NT2/D1 (cell line): Measurements from ENCODE around the gene IDS.
"Not testable (repeated sequence)": the region's sequence is repeated elsewhere in the genome, so short reads cannot be mapped to it uniquely, and the experiment has no call there.

Experiments used
- DNase-seq: peaks from one replicate; pipeline ENCODE4 v3.0.0-alpha.2; 2011; ENCODE audit warnings: low read depth, low spot score
- H3K27me3 ChIP-seq: 2 replicates; pipeline ENCODE4 v1.6.0; 2011; ENCODE audit warnings: mild to moderate bottlenecking; ENCODE audit not compliant: insufficient read length, insufficient read depth
- H3K36me3 ChIP-seq: 2 replicates; pipeline ENCODE4 v1.6.1; 2011; ENCODE audit warnings: mild to moderate bottlenecking, low read length, mixed read lengths; ENCODE audit not compliant: insufficient read depth, insufficient read length
- H3K4me1 ChIP-seq: 2 replicates; pipeline ENCODE4 v1.5.1; 2011; ENCODE audit not compliant: insufficient read depth, insufficient read length
- H3K4me3 ChIP-seq: 2 replicates; pipeline ENCODE4 v1.5.1; 2011; ENCODE audit warnings: low read depth; ENCODE audit not compliant: insufficient read length
- H3K9ac ChIP-seq: 2 replicates; pipeline ENCODE4 v1.6.0; 2011; ENCODE audit warnings: low read depth; ENCODE audit not compliant: insufficient read length
- H3K9me3 ChIP-seq: 2 replicates; pipeline ENCODE4 v1.5.1; 2011; ENCODE audit warnings: mild to moderate bottlenecking, low read length; ENCODE audit not compliant: insufficient read depth
- SUZ12 ChIP-seq: IDR thresholded peaks from 2 replicates; pipeline ENCODE4 v1.6.1; 2011; ENCODE audit not compliant: insufficient read length, insufficient read depth; ENCODE audit errors: extremely low read depth
- YY1 ChIP-seq: IDR thresholded peaks from 2 replicates; pipeline ENCODE4 v1.6.1; 2011; ENCODE audit not compliant: insufficient read length, insufficient read depth
- ZNF274 ChIP-seq: IDR thresholded peaks from 2 replicates; pipeline ENCODE4 v1.6.1; 2011; ENCODE audit warnings: mild to moderate bottlenecking, low read depth, low read length

IDS gene

DNA sequence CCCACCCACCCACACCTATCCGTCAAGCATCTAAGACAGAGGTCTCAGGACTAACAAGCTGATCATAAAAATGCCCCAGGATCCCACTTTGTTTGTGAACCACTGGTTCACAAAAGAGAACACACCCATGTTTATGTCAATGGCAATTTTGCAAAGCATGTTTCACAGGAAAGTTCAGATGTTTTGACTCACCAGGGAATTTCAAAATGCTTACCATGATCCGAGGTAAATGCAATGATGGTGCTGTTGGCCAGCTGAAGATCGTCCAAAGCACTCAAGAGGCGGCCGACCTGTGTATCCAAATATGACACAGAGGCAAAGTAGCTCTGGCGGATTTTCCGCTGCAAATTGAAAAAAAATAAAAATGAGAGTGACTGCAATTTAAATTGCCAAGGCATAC is 15.0 kb downstream of the IDS start:
- H3K9ac ChIP-seq = no peak overlapping the region
- no peaks in the 10 kb centered on the region for H3K27me3 ChIP-seq
- DNase-seq = no peak
- TF ChIP-seq SUZ12 (no peak), ZNF274 (no peak), YY1 (no peak)
- H3K4me3 ChIP-seq = no peak overlapping the region
- peaks cover 64% of the 10 kb centered on the region for H3K36me3 ChIP-seq
- no peaks in the 10 kb centered on the region for H3K4me1 ChIP-seq
- no peaks in the 10 kb centered on the region for H3K9me3 ChIP-seq

DNA sequence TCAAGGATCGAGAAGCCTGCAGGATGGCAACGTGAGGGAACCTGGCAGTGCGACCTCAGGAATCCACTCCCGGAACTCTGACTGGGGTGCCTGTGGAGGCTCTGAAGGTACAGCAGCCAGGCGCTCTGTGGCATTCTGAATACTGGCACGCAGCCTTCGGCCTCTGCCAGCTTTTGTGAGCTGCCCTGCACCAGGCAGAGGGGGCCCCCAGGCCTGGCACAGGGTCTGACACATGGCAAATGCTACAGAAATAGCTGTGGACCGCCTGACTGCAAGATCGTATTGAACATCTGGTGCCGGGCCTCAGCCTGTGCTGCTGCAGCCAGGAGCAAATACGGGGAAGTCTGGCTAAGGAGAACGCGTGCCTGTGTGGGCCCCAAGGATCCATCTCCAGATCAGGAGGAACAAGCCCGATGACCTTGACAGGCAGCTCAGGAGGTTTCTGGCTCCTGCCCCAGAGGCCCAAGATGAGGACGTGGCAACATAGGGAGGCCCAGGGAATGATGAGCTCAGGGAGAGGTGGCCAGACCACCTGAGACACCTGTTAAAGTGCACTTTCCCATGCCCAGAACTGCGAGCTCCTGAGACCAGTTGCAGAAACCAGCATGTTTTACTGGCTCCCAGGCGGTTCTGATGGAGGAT is 16.6 kb downstream of the IDS start:
- H3K4me1 ChIP-seq, H3K4me3 ChIP-seq, H3K9ac ChIP-seq, DNase-seq, H3K9me3 ChIP-seq, H3K27me3 ChIP-seq: not testable (repeated sequence)
- peaks cover 49% of the 10 kb centered on the region for H3K36me3 ChIP-seq

DNA sequence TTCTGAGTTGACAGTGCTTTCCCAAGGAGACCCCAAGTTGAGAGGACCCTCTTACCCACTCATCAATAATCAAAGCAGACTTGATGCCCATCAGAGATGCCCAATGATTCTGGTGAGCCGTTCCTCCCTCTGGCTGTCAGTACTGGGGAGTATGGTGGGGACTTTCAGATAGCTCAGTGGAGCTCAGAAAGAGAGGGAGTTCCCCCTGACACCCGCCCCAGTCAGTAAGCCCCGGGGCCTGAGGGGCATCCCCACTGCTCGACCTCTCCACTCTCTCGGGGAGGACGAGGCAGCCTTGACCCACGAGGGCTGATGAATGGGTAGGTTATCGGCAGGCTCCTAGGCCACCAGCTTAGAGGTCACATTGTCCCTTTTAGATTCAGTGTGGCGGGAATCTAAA is 17.1 kb downstream of the IDS start:
- H3K36me3 ChIP-seq = peaks cover 44% of the 10 kb centered on the region
- H3K4me3 ChIP-seq, DNase-seq: not testable (repeated sequence)

DNA sequence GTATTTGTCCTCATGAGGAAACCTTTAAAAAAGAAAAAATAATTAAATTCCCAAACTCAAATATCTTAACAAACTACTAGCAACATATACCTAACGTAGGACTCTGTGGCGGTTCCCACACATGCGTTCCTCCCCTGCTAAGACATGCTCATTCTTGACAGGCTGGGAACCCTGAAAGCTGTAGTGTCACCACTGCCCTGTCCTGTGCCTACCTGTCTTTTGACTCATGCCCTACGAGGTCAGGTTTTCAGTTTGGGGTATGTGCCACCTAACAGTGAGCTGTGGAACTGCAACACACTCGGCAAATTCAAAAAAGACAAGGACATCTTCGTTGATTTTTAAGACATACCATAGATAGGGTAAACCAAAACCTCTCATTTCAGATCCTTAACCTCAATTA is 17.8 kb downstream of the IDS start:
- H3K36me3 ChIP-seq = peaks cover 43% of the 10 kb centered on the region
- TF ChIP-seq YY1 (no peak), SUZ12 (no peak), ZNF274 (no peak)
- H3K4me1 ChIP-seq = no peaks in the 10 kb centered on the region
- no peaks in the 10 kb centered on the region for H3K27me3 ChIP-seq
- no peak overlapping the region for H3K9ac ChIP-seq
- no peaks in the 10 kb centered on the region for H3K9me3 ChIP-seq
- H3K4me3 ChIP-seq = no peak overlapping the region
- DNase-seq = no peak

More for the DNA sequence above, 17.1 kb downstream of the IDS start:
- H3K27me3 ChIP-seq, H3K9me3 ChIP-seq, H3K9ac ChIP-seq, H3K4me1 ChIP-seq: not testable (repeated sequence)

DNA sequence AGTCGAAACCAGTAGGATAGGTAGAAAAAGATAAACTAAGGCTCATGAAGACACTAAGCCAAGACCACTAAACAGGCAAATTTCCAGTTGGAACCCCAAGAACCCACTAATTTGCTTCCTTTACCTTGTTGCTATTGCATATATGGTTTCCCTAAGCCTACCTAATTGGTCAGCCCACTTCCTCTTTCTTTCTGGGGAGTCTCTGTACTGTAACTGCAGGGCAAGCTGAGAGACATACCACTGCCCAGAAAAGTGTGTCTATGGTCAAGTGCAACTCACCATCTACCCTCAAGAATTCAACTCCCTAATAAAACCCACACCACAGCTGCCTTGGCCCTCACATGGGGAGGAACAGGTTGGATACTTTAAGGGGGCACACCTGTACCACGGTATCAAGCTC is 28.6 kb downstream of the IDS start:
- H3K9ac ChIP-seq = no peak overlapping the region
- H3K4me3 ChIP-seq = no peak overlapping the region
- no peaks in the 10 kb centered on the region for H3K9me3 ChIP-seq
- DNase-seq = no peak
- no peaks in the 10 kb centered on the region for H3K27me3 ChIP-seq
- H3K36me3 ChIP-seq = peaks cover 5% of the 10 kb centered on the region
- H3K4me1 ChIP-seq = no peaks in the 10 kb centered on the region
- TF ChIP-seq SUZ12 (no peak), YY1 (no peak), ZNF274 (no peak)

DNA sequence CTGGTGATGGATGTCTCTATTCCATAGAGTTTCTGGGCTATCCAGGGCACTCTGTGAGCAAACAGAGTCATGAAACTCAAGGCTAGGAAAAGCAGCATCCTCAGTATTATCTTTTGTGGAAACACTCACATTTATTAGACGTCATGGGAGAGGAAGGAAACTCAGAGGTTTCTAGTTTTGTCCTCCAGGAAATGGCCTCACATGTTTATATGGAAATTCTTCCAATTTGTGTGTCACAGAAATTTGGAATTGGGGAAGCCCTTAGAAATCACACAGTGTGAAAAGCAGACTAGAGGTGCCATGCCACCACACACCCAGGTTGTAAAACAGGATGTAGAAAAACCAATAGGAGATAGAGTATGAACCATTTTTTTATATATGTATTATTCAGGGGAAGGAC is 31.1 kb downstream of the IDS start:
- Histone ChIP-seq H3K4me1 (no peaks in the 10 kb centered on the region), H3K36me3 (no peaks in the 10 kb centered on the region), H3K9ac (no peak overlapping the region), H3K4me3 (no peak overlapping the region), H3K27me3 (no peaks in the 10 kb centered on the region), H3K9me3 (no peaks in the 10 kb centered on the region)
- TF ChIP-seq YY1 (no peak), ZNF274 (no peak), SUZ12 (no peak)
- DNase-seq = no peak

DNA sequence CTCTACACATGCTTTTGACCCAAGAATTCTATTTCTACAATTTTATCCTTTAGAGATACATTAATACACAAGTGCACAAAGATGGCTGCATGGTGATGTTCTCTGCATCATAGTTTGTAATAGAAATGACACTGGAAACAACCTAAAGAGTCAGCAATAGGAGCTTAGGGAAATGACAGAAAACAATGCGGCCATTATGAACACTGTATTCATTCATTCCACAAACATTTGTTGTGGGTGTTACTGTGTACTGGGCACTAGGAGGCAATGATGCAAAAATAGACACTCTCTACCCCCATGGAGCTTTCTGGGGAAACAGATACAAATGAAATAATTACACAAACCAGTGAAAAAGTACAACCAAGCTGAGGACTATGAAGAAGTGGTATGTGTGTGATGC is 32.0 kb downstream of the IDS start:
- Histone ChIP-seq H3K36me3 (no peaks in the 10 kb centered on the region), H3K4me1 (no peaks in the 10 kb centered on the region), H3K9ac (no peak overlapping the region), H3K9me3 (no peaks in the 10 kb centered on the region), H3K4me3 (no peak overlapping the region), H3K27me3 (no peaks in the 10 kb centered on the region)
- TF ChIP-seq ZNF274 (no peak), YY1 (no peak), SUZ12 (no peak)
- DNase-seq = no peak

DNA sequence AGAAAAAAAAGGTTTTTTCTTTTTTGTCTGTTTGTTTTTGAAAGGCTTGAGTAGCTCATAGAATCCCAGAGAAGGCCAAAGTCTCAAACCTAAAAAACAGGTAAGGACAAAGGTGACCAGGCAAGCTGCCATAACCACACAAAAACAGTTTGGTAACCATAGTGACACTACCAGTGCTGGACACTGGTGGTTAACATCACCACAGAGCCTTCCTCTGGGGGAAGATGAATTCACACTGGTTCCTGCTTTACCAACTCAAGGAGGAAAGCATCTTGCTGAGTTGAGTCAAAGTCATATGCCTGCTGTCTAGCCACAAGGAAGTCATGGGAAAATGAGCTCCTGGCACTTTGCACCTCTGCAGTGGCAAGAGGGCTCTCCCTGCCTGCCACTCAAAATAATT is 32.5 kb downstream of the IDS start:
- Histone ChIP-seq H3K36me3 (no peaks in the 10 kb centered on the region), H3K4me1 (no peaks in the 10 kb centered on the region), H3K27me3 (no peaks in the 10 kb centered on the region), H3K9me3 (no peaks in the 10 kb centered on the region), H3K9ac (no peak overlapping the region), H3K4me3 (no peak overlapping the region)
- DNase-seq = no peak
- TF ChIP-seq ZNF274 (no peak), YY1 (no peak), SUZ12 (no peak)
